Mononuclear cell (primary cell): ENCODE measurements around the gene RAP1GAP. TPM values are rescaled to one million over a fixed set of nuclear protein-coding genes. Genes with fewer than 3 reads are reported as not detected.

ENCODE experiments used
- H3K27me3 ChIP-seq: 2 replicates; pipeline ENCODE4 v1.6.0; 2011; ENCODE audit warnings: low read length, control low read depth; ENCODE audit not compliant: insufficient read depth
- H3K4me1 ChIP-seq: 2 replicates; pipeline ENCODE4 v1.5.1; 2011; ENCODE audit warnings: mild to moderate bottlenecking, low read length, control low read depth; ENCODE audit not compliant: insufficient read depth
- H3K4me3 ChIP-seq: 2 replicates; pipeline ENCODE4 v1.5.1; 2011; ENCODE audit warnings: mild to moderate bottlenecking, low read length, moderate library complexity
- H3K9me3 ChIP-seq: 2 replicates; pipeline ENCODE4 v1.5.1; 2011; ENCODE audit warnings: low read depth, mild to moderate bottlenecking, control low read depth, low read length
- total RNA-seq: library from RNA; depleted of rRNA; stranded (reverse); fragments of >200 nt; gene quantifications from one replicate; pipeline ENCODE4 v1.2.3, GENCODE V29; 2012

Gene RAP1GAP
- total RNA-seq, 1 donor: 0.10 TPM

DNA sequence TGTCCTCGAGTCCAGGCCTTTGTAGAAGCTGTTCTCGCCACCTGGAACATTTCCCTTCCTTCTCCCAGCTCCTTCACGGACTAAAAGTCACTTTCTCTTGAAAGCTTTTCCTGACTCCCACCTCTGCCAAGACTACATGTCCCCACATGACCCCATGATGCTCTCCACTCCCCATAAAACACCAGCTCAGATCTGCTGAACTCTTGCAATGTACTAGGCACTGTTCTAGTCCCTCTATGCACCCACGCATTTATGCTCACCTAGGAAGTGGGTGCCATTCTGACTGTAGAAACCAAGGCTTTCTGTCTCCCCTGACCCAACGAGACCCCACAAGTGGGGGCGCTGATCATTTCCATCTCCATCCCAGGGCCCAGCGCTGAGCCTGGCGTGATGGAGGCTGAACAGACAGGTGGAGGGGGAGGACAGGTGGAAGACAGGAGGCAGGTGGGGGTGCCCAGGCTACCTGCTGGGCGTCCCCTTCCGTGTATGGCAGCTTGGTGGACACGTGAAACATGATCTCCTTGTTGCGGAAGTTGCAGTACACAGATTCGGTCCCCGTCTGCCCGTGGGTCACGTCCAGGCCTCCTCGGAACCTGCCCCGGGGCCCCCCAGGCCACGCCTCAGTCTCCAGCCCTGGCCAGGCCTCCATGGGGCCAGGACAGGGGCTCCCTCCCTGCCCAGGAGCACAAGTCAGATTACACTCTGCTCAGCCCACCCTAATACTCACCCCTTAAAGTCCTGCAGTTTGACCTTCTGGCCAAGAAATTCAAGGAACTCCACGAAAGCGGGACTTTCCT is 58.0 kb downstream of the RAP1GAP start:
- no peaks in the 10 kb centered on the region for H3K9me3 ChIP-seq
- H3K4me3 ChIP-seq: no peak overlapping the region
- H3K4me1 ChIP-seq: no peaks in the 10 kb centered on the region
- H3K27me3 ChIP-seq: no peaks in the 10 kb centered on the region

GRCh38 chr1:21610027-21610426 is 59.1 kb downstream of the RAP1GAP start:
- no peak overlapping the region for H3K4me3 ChIP-seq
- no peaks in the 10 kb centered on the region for H3K9me3 ChIP-seq
- H3K27me3 ChIP-seq: no peaks in the 10 kb centered on the region
- no peaks in the 10 kb centered on the region for H3K4me1 ChIP-seq

DNA sequence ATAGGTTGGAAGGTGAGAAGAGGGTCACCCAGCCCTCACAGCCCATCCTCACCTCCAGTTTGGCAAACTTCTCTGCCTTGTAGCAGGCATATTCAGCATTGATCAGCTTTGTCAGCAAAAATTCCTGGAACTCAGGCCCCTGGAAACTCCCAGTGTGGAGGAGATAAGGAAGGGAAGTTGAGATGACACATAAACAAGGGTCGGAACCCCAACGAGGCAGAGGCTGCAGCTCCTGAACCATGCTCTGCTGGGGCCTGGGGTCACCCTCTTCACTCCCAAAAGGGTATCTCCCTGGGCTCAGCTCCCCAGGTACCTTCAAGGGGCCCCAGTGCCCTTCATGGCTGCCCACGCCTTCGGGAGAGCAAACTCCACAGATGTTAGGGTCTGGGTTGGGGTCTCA is 60.4 kb downstream of the RAP1GAP start:
- Histone ChIP-seq H3K4me3 (no peak overlapping the region), H3K4me1 (no peaks in the 10 kb centered on the region), H3K27me3 (no peaks in the 10 kb centered on the region), H3K9me3 (no peaks in the 10 kb centered on the region)

- Histone ChIP-seq H3K4me3 (no peak overlapping the region), H3K9me3 (no peaks in the 10 kb centered on the region), H3K4me1 (no peaks in the 10 kb centered on the region)
Observed at GRCh38 chr1:21607549-21608529, 61.3 kb downstream of the RAP1GAP start.

GRCh38 chr1:21605964-21606705 is 63.0 kb downstream of the RAP1GAP start:
- H3K9me3 ChIP-seq: no peaks in the 10 kb centered on the region
- no peaks in the 10 kb centered on the region for H3K4me1 ChIP-seq
- H3K27me3 ChIP-seq: no peaks in the 10 kb centered on the region
- H3K4me3 ChIP-seq: no peak overlapping the region

More at GRCh38 chr1:21607549-21608529, 61.3 kb downstream of the RAP1GAP start:
- H3K27me3 ChIP-seq: no peaks in the 10 kb centered on the region

GRCh38 chr1:21605012-21605715 is 64.0 kb downstream of the RAP1GAP start:
- Histone ChIP-seq H3K4me3 (no peak overlapping the region), H3K9me3 (no peaks in the 10 kb centered on the region), H3K27me3 (no peaks in the 10 kb centered on the region), H3K4me1 (no peaks in the 10 kb centered on the region)

GRCh38 chr1:21604208-21604957 is 64.8 kb downstream of the RAP1GAP start:
- H3K9me3 ChIP-seq: no peaks in the 10 kb centered on the region
- H3K27me3 ChIP-seq: no peaks in the 10 kb centered on the region
- no peak overlapping the region for H3K4me3 ChIP-seq
- H3K4me1 ChIP-seq: no peaks in the 10 kb centered on the region

DNA sequence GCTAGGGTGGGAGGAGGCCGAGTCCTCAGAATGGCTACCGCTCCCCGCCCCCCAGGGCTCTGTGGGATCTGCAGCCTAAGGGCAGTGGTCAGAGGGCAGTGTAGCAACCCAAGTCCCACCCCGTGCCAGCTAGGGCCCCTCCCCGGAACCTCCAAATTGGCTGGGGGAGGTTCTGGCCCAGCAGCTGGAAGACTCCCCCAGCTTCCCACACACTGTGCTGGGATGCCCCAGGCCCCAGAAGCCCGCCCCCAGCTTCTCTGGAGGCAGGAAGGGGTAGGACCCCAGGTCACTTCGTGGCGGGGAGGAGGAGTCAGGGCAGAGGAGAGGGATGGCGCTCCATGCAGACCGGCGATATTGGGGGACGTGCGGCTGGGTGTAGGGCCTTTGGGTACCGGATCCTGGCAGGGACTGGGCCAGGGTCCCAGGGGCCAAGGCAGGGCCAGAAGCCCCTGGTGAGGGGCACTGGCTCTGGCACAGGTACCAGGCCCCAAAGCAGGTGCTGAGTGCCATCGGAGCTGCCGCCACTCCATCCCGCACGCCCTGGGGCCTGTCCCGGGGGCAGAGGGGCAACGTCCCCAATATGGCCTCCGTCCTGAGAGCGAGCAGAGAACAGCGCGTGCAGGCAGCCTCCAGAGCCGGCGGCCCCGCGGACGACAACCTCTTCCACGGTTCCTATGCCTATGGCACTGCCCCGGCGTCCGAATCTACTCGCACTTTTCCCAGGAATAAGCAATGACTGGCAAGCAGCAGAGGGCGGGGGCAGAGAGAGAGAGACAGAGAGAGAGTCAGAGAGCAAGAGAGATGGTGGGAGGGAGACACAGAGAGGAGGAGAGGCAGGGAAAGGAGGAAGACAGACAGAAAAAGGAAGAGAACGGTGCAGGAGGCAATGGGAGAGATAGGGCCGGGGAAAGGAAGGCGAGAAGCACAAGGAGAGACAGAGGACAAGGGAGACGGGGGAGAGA is 65.7 kb downstream of the RAP1GAP start:
- Histone ChIP-seq H3K4me3 (no peak overlapping the region), H3K27me3 (no peaks in the 10 kb centered on the region), H3K4me1 (no peaks in the 10 kb centered on the region), H3K9me3 (no peaks in the 10 kb centered on the region)

GRCh38 chr1:21601278-21602048 is 67.7 kb downstream of the RAP1GAP start:
- H3K27me3 ChIP-seq: no peaks in the 10 kb centered on the region
- H3K4me1 ChIP-seq: no peaks in the 10 kb centered on the region
- H3K4me3 ChIP-seq: no peak overlapping the region
- H3K9me3 ChIP-seq: no peaks in the 10 kb centered on the region

DNA sequence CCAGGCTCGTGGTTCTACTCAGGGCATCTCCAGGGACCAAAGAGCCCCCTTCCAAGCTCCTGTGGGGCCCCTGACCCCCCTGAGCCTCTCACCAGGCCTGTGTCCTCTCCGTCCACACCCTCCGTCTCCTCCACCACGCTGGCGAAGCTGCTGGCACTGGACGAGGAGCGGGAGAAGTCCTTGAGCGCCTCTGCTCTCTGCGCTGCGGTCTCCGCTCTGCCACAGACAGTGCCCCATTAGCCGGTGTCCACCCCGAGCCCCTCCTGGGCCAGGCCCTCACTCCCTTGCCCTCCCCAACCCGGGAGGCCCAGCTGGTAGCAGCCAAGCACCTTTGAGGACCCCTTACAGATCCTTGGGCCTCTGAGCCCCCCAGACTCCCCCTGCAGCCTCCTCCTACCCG is 69.8 kb downstream of the RAP1GAP start:
- Histone ChIP-seq H3K4me1 (no peaks in the 10 kb centered on the region), H3K4me3 (no peak overlapping the region), H3K9me3 (no peaks in the 10 kb centered on the region), H3K27me3 (no peaks in the 10 kb centered on the region)

GRCh38 chr1:21598904-21599303 is 70.3 kb downstream of the RAP1GAP start:
- Histone ChIP-seq H3K4me3 (no peak overlapping the region), H3K4me1 (no peaks in the 10 kb centered on the region), H3K27me3 (no peaks in the 10 kb centered on the region), H3K9me3 (no peaks in the 10 kb centered on the region)

DNA sequence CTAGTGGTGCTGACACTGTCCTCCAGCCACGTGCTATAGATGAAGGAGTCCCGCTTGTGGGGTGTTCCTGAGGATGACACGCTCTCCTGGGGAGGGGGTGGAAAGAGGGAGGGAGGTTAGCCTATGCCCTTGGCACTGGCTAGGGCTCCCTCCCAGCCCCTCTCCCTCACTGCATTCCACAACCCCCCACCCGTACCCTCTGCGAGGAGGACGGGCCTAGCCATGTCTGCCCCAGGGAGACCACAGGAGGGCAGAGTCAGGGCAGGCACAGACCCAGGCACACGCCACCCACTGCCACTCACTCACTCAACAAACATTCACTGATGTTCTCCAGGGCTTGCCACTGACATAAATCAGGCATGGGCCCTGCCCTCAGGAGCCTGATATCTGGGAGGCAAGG is 70.7 kb downstream of the RAP1GAP start:
- Histone ChIP-seq H3K9me3 (no peaks in the 10 kb centered on the region), H3K4me3 (no peak overlapping the region), H3K27me3 (no peaks in the 10 kb centered on the region), H3K4me1 (no peaks in the 10 kb centered on the region)
